ENCODE results near the gene NEO1.
"Not testable (repeated sequence)": the region's sequence is repeated elsewhere in the genome, so short reads cannot be mapped to it uniquely, and the experiment has no call there.

The NEO1 gene

GRCh38 chr15:73150831-73151230 is 98.6 kb downstream of the NEO1 start:
- no peak for DNase-seq

GRCh38 chr15:73153024-73153423 is 100.8 kb downstream of the NEO1 start:
- no peak for DNase-seq

GRCh38 chr15:73153447-73153846 is 101.2 kb downstream of the NEO1 start:
- DNase-seq: no peak

GRCh38 chr15:73156431-73157191 is 104.3 kb downstream of the NEO1 start:
- DNase-seq: no peak

GRCh38 chr15:73161546-73161945 is 109.3 kb downstream of the NEO1 start:
- DNase-seq: no peak

DNA sequence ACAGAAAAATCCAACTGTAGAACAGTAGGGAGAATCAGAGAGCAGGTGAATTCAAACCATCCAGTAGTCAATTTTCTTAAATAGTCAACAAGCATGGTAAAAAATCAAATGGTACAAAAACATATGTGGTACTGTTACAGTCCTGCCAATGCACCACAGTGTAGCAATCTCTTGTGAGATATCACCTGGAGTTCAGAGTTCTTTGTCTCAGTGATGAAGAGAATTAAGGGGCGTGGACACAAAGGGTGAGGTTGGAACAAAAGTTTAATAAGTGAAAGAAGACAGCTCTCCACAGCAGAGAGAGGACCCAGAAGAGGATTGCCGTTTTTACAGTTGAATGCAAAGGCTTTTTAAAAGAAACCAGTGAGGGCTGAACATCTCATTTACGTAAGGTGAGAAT is 113.2 kb downstream of the NEO1 start:
- DNase-seq: no peak

DNA sequence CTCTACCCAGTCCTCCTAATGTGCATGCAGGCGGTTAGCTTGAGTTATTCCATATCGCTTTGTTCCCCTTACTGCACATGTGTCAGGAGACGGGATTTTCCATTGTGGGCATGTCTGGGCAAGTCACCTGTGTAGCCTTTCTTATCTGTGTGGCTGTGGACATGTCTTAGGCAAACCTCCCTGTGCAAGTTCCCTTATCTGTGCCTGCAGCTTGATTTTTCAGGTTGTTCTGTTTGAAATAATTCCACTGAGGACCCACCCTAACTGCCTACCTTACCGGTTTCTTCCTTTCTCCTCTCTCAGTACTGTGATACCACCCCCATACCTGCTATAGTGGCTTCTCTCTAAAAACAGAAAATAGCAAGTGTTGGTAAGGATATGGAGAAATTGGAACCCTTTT is 113.6 kb downstream of the NEO1 start:
- no peak for DNase-seq

DNA sequence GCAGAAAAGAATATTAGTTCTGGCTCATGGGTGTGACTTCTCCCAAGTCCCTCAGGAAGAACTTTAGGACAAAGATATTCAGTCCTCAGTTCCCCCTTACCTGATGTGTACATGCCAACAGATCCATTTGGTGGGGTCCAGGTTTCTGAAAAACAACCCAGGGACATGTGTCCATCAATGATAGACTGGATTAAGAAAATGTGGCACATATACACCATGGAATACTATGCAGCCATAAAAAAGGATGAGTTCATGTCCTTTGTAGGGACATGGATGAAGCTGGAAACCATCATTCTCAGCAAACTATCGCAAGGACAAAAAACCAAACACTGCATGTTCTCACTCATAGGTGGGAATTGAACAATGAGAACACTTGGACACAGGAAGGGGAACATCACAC is 114.4 kb downstream of the NEO1 start:
- DNase-seq: not testable (repeated sequence)

DNA sequence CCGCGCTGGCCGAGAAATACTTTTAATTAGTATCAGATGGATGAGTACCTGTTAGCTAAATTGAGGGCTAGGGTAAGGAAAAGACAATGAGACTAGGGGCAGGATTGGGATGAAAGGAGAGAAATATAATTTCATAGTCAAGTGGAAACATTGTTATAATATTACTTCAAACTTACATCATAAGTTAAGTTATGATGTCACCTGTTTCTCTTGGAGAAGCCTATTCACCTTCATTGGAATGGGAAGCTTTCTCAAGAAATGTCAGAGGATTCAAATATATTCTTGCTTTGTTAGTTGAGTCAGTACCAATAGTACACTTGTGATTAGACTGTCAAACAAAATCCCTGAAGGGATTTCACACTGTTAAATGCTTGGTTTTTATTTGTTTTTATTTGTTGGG is 116.2 kb downstream of the NEO1 start:
- no peak for DNase-seq

DNA sequence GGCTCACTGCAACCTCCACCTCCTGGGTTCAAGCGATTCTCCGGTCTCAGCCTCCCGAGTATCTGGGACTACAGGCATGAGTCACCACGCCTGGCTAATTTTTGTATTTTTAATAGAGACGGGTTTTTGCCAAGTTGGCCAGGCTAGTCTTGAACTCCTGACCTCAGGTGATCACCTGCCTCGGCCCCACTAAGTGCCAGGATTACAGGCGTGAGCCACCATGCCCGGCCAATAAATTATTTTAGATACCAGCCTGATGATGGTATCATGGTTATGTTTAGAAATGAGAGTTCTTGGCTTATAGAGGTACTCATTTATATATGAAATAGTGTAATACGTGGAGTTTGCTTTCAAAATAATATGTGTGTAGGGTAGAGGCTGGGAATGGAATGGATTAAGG is 119.4 kb downstream of the NEO1 start:
- DNase-seq: no peak

DNA sequence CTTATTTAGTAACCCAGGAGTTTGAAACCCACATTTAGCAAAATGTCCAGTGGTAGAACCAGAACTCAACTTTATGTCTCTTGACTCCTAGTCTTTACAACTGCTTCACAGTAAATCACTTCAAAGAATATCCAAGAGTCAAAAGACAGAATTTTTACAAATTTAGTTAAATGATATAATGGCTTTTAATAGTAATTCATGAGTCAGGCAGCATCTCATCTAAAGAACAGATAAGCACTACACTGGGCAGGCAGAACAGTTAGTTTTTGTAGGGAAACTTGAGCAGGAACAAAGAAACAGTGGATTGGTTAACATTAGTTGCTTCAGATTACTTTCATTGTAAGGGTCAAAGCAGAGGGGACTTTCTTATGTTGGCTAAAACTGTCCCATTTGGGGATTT is 120.2 kb downstream of the NEO1 start:
- DNase-seq: no peak

- DNase-seq: no peak
These were observed 121.9 kb downstream of the NEO1 start for GRCh38 chr15:73174171-73174570.

GRCh38 chr15:73175382-73175781 is 123.1 kb downstream of the NEO1 start:
- DNase-seq: no peak

DNA sequence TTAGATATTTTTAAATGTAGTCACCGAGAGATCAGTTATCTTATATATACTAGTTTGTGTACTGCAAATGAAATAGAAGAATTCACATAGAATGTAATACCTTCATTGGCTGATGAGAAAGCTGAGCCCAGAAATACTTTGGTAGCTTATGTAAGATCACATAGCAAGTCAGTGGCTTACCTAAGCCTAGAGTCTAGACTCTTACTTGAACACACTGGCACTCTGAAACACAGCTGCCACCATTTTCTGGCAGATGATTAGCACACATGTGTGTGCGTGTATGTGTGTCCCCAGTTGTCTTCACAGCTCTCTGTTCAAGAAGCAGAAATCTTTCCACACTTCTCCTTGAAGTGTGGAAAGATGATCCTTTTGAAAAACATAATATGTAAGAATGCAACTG is 124.3 kb downstream of the NEO1 start:
- DNase-seq: no peak

GRCh38 chr15:73183071-73183470 is 130.8 kb downstream of the NEO1 start:
- DNase-seq: no peak

GRCh38 chr15:73190189-73190601 is 137.9 kb downstream of the NEO1 start:
- DNase-seq: no peak

- DNase-seq: no peak
These were observed 142.9 kb downstream of the NEO1 start for GRCh38 chr15:73195166-73195565.

DNA sequence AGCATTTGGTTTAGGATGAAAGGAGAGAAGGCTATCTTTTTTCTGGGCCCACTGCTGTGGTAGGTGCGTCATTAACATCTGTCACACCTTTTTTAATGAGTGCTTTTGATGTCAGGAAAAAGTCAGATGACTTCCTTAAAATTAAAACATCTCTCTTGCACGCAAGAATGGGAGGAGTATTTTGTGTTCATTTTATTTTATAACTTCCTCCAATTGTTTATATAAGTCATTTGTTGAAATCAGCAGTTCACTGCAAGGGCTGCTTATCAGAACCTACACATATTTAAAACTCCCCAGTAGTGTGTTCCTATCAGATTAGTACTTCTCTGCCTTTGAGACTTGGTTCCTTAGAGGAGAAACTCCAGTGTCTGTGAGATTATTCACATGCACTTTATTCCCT is 143.8 kb downstream of the NEO1 start:
- no peak for DNase-seq

DNA sequence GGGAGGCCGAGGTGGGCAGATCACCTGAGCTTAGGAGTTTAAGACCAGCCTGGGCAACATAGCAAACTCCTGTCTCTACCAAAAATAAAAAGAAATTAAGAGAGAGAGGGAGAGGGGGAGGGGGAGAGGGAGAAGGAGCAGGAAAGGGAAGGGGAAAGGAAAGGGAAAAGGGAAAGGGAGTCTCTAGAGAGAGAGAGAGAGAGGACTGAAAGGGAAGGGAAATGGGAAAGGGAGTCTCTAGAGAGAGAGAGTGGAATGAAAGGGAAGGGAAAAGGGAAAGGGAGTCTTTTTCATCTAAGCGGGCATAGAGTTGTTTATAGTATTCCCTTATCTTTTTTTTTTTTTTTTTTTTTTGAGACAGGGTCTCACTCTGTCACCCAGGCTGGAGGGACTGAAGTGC is 148.1 kb downstream of the NEO1 start:
- no peak for DNase-seq

DNA sequence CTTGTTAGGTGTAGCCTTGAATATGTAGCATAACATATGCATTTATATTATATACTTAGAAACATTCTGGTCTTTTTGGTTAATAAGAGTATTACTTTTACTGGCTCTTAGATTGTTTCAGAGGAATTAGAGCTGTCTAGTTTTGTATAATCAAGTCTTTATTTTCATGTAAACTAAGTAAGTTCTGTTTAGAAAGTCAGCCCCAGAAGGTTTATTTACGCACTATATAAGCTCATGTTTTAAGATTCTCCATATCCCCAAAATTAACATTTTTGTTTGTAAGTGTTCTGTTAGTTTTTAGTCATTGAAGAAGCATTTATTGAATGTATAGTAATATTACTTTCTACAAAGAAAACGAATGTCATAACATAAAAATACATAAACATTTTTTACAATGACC is 158.4 kb downstream of the NEO1 start:
- DNase-seq: no peak

DNA sequence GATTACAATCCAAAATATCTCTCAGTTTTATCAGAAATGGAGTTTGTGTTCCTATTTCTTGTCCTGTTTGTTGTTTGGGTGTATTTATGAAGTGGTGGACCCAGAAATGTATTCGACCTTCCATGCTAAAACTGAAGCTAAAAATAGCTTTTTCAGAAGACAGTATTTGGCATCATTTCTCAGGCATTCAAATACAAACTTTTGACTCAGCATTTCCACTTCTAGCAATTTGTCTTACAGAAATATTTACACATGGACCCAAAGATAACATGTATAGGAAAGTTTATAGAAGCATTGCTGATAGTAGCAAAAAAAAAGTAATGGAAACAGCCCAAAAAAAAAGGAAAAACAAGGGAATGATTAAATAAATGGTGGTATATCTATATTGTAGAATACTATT is 160.2 kb downstream of the NEO1 start:
- DNase-seq: no peak

DNA sequence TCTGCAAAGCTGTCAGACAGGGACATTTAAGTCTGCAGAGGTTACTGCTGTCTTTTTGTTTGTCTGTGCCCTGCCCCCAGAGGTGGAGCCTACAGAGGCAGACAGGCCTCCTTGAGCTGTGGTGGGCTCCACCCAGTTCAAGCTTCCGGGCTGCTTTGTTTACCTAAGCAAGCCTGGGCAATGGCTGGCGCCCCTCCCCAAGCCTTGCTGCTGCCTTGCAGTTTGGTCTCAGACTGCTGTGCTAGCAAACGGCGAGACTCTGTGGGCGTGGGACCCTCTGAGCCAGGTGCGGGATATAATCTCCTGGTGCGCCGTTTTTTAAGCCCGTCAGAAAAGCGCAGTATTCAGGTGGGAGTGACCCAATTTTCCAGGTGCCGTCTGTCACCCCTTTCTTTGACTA is 169.2 kb downstream of the NEO1 start:
- not testable (repeated sequence) for DNase-seq

DNA sequence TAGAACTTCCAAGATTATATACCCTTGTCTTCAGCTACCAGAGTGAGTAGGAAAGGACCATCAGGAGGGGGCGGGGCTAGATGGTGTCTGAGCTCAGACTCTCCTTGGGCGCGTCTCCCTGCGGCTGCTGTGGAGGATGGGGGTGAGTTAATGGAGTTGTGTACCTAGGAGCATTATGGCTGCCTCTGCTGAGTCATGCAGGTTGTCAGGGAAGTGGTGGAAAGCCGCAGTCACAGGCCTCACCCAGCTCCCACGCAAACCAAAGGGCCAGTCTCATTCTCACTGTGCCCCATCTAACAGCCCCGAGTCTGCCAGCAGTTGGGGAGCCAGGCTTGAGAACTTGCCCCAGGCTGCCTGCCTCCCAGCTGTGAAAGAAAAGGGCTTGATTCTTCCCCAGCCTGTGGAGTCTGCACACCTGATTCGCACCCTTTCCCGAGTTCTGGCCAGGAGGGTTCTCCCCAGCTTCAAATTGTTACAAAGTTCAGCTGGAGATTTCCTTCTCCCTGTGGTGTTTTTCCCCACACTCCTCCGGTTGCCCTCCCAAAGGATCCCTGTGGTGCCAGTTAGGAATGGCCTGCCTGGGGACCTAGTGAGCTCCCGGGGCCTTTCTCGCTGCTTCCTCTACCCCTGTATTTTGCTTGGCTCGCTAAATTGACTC is 173.2 kb downstream of the NEO1 start:
- DNase-seq: no peak

DNA sequence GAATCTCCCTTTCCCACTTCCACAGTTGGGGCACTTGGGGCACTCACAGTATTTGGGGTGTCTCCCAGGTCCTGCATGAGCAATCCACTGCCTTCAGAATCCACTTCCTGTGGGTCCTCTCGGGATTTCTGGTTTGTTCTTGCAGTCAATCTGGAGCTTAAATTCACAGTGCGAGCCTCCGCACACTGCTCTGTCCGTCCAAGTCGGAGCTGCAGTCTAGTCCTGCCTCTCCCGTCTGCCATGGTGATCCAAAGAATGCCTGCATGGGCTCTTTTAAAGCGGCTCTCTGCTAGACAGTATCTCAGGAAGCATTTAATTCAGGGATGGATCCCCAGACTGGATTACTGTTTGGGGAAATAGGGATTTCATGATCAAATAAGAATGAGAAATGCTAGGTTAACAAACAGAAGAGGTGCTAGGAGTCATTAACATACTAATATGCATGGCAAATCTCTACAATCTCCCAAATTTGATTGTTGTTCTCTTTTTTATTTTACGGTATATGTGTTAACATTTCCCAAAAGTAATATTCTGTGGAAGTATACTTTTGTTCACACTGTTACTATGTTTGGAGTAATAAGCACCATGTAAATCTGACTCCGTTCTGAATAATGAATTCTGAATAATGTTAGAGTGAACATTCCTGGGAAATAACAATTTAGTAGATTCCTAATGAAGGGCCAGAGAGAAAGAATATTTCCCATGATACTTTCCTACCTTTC is 174.0 kb downstream of the NEO1 start:
- no peak for DNase-seq
